Esophagus muscularis mucosa (tissue), 4 donors: Measurements from ENCODE around the gene STIP1. TPM values are rescaled to one million over a fixed set of nuclear protein-coding genes. Genes with fewer than 3 reads are reported as not detected.

Experiments used
- DNase-seq: peaks from one replicate; pipeline ENCODE4 v3.0.0-alpha.2; 2017; ENCODE audit errors: extremely low spot score
- H3K27ac ChIP-seq, 4 donors: fragments of 200-600 bp; sonication (generic); replicated peaks in 1 of 4; 1 replicate in 3 of 4; 2 replicates in 1 of 4; pipeline ENCODE4 v1.5.1; 2016 to 2019; ENCODE audit warnings: mild to moderate bottlenecking in 1 of 4
- H3K27me3 ChIP-seq, 4 donors: fragments of 200-600 bp; sonication (generic); one replicate each; pipeline versions ENCODE4 v1.5.1 to v1.6.0; 2016 to 2019
- H3K36me3 ChIP-seq, 4 donors: fragments of 200-600 bp; sonication (generic); one replicate each; pipeline ENCODE4 v1.5.1; 2016 to 2019
- H3K4me1 ChIP-seq, 4 donors: fragments of 200-600 bp; sonication (generic); one replicate each; pipeline ENCODE4 v1.5.1; 2016 to 2019
- H3K4me3 ChIP-seq, 4 donors: fragments of 200-600 bp; sonication (generic); 1 replicate in 2 of 4; 2 replicates in 2 of 4; pipeline ENCODE4 v1.5.1; 2016 to 2019; ENCODE audit warnings: mild to moderate bottlenecking in 4 of 4, moderate library complexity in 1 of 4
- H3K9me3 ChIP-seq, 4 donors: fragments of 200-600 bp; sonication (generic); 1 replicate in 3 of 4; 2 replicates in 1 of 4; pipeline ENCODE4 v1.5.1; 2016 to 2019
- CTCF ChIP-seq, 3 experiments: fragments of 200-600 bp in 2 of 3; fragments of 450-650 bp in 1 of 3; sonication (generic) in 2 of 3; IDR thresholded peaks; one replicate each; pipeline ENCODE4 v1.5.1; 2017 to 2019; ENCODE audit warnings: antibody characterized with exemption in 3 of 3, mild to moderate bottlenecking in 2 of 3, moderate library complexity in 1 of 3
- EP300 ChIP-seq: sonication (generic); formaldehyde crosslinking; IDR thresholded peaks from one replicate; pipeline ENCODE4 v1.6.1; 2017; ENCODE audit warnings: antibody characterized with exemption
- POLR2A ChIP-seq: fragments of 450-650 bp; IDR thresholded peaks from one replicate; pipeline ENCODE4 v1.6.1; 2017; ENCODE audit warnings: antibody characterized with exemption, moderate library complexity, mild to moderate bottlenecking, low read depth
- POLR2AphosphoS5 ChIP-seq, 2 donors: sonication (generic); formaldehyde crosslinking; IDR thresholded peaks; one replicate each; pipeline ENCODE4 v1.6.1; 2017; ENCODE audit warnings: antibody characterized with exemption in 2 of 2
- whole genome bisulfite sequencing: methylation state at CpG from one replicate; pipeline ENCODE4 v1.1.5; 2018; 5-methylcytosine and 5-hydroxymethylcytosine counted together
- intact Hi-C: fragments of 100-400 bp; cut with DNase I; formaldehyde crosslinking; loops from one replicate; pipeline ENCODE4 v1.15.1; 2023
- total RNA-seq, 4 donors: library from RNA; depleted of rRNA; stranded (reverse); fragments of >200 nt; gene quantifications; one replicate each; pipeline versions ENCODE4 v1.1.0 to v1.2.1, GENCODE V29; 2016

Gene STIP1
- total RNA-seq, 4 donors from 2014 or later = 82.2 to 116 (median 101) TPM

GRCh38 chr11:64253043-64253442 lies 67.1 kb downstream of the STIP1 start:
- H3K36me3 ChIP-seq = peaks cover 16 to 39% (median 36%) of the 10 kb centered on the region in 4 donors
- DNase-seq = no peak
- peak overlapping the region; percentile 88 to 93 (median 92) for H3K4me3 ChIP-seq
- H3K27me3 ChIP-seq = no peaks in the 10 kb centered on the region
- no peak for TF ChIP-seq POLR2AphosphoS5 (IDR thresholded peaks at IDR 0.05)
- TF ChIP-seq EP300 = no peak
- no peak for TF ChIP-seq POLR2A
- no peak for TF ChIP-seq CTCF (IDR thresholded peaks at IDR 0.05)
- H3K27ac ChIP-seq = peak overlapping the region; percentile 81 to 86 (median 84)
- no peaks in the 10 kb centered on the region for H3K9me3 ChIP-seq
- intact Hi-C loops = no loop called here
- peaks cover 30 to 50% (median 41%) of the 10 kb centered on the region in 4 donors for H3K4me1 ChIP-seq
- 75% methylated on average over 3 of the region's 8 CpGs for WGBS

GRCh38 chr11:64253481-64253880 lies 67.5 kb downstream of the STIP1 start:
- H3K27me3 ChIP-seq = no peaks in the 10 kb centered on the region
- intact Hi-C loops = no loop called here
- 51% methylated on average over 3 of the region's 5 CpGs for WGBS

More at GRCh38 chr11:64253481-64253880, 67.5 kb downstream of the STIP1 start:
- Histone ChIP-seq H3K4me1 (peaks cover 30 to 46% (median 39%) of the 10 kb centered on the region in 4 donors), H3K9me3 (no peaks in the 10 kb centered on the region), H3K27ac (no peak overlapping the region), H3K4me3 (no peak overlapping the region), H3K36me3 (peaks cover 16 to 44% (median 40%) of the 10 kb centered on the region in 4 donors)
- TF ChIP-seq CTCF (IDR thresholded peaks at IDR 0.05) = no peak
- TF ChIP-seq EP300 = no peak
- TF ChIP-seq POLR2AphosphoS5 (IDR thresholded peaks at IDR 0.05) = no peak
- no peak for TF ChIP-seq POLR2A
- no peak for DNase-seq

Other genes starting within 250 kb of the STIP1 start
- gene NAA40, start 247.2 kb upstream of the STIP1 start, total RNA-seq = 1 to 10 TPM; 3.8 to 8.8 (median 8.0) TPM
- gene COX8A, start 211.6 kb upstream of the STIP1 start, total RNA-seq = 100 to 1,000 TPM; 393 to 518 (median 445) TPM
- 10 to 100 TPM; 57.7 to 70.5 (median 65.4) TPM for gene OTUB1, start 199.7 kb upstream of the STIP1 start, total RNA-seq
- gene FLRT1, start 150.2 kb upstream of the STIP1 start, total RNA-seq = 1 to 10 TPM; 2.1 to 5.0 (median 3.1) TPM
- gene MACROD1, start 20.1 kb upstream of the STIP1 start, total RNA-seq = 10 to 100 TPM; 28.8 to 70.7 (median 33.7) TPM
- gene FERMT3, start 20.6 kb downstream of the STIP1 start, total RNA-seq = 10 to 100 TPM; 12.9 to 35.5 (median 15.5) TPM
- gene TRPT1, start 40.0 kb downstream of the STIP1 start, total RNA-seq = 10 to 100 TPM; 42.3 to 90.5 (median 72.1) TPM
- 10 to 100 TPM; 37.8 to 58.7 (median 48.6) TPM for gene NUDT22, start 40.1 kb downstream of the STIP1 start, total RNA-seq
- gene DNAJC4, start 44.4 kb downstream of the STIP1 start, total RNA-seq = 10 to 100 TPM; 19.4 to 40.4 (median 25.3) TPM
- 100 to 1,000 TPM in 2 of 4 donors, 10 to 100 TPM in 2; 92.3 to 144 (median 108) TPM for gene VEGFB, start 48.4 kb downstream of the STIP1 start, total RNA-seq
- gene FKBP2, start 54.9 kb downstream of the STIP1 start, total RNA-seq = 10 to 100 TPM; 49.0 to 87.8 (median 65.5) TPM
- 10 to 100 TPM; 50.4 to 92.9 (median 79.8) TPM for gene PPP1R14B, start 60.8 kb downstream of the STIP1 start, total RNA-seq
- gene PLCB3, start 65.4 kb downstream of the STIP1 start, total RNA-seq = 10 to 100 TPM; 18.9 to 36.5 (median 25.3) TPM
- gene BAD, start 98.5 kb downstream of the STIP1 start, total RNA-seq = 100 to 1,000 TPM in 3 of 4 donors, 10 to 100 TPM in 1; 99.3 to 138 (median 122) TPM
- 10 to 100 TPM; 20.9 to 36.1 (median 25.4) TPM for gene GPR137, start 99.7 kb downstream of the STIP1 start, total RNA-seq
- not detected for gene KCNK4, start 105.1 kb downstream of the STIP1 start, total RNA-seq
- gene CATSPERZ, start 114.2 kb downstream of the STIP1 start, total RNA-seq = under 1 TPM in 1 of 4 donors, not detected in 3; 0.80 TPM
- 10 to 100 TPM; 63.5 to 95.8 (median 76.1) TPM for gene ESRRA, start 119.4 kb downstream of the STIP1 start, total RNA-seq
- 100 to 1,000 TPM; 202 to 281 (median 212) TPM for gene TRMT112, start 131.4 kb downstream of the STIP1 start, total RNA-seq
- gene PRDX5, start 131.9 kb downstream of the STIP1 start, total RNA-seq = 100 to 1,000 TPM; 144 to 178 (median 155) TPM
- gene CCDC88B, start 154.0 kb downstream of the STIP1 start, total RNA-seq = 10 to 100 TPM in 1 of 4 donors, 1 to 10 TPM in 3; 7.0 to 12.5 (median 8.2) TPM
- 10 to 100 TPM; 19.1 to 36.1 (median 26.0) TPM for gene RPS6KA4, start 173.0 kb downstream of the STIP1 start, total RNA-seq